PC-9 (cell line): ENCODE results near the gene CETN2.

Source experiments
- EZH2 ChIP-seq: fragments of 200-600 bp; sonication (generic); IDR thresholded peaks from 2 replicates; pipeline ENCODE4 v1.8.0; 2017; ENCODE audit warnings: antibody characterized with exemption, low read depth
- TF ChIP-seq, protein P1 (sequence below): fragments of 200-600 bp; sonication (generic); conservative IDR thresholded peaks from 2 replicates; pipeline ENCODE4 v1.6.1; 2017; ENCODE audit warnings: mixed run types, antibody characterized with exemption, mild to moderate bottlenecking, moderate library complexity

DNA sequence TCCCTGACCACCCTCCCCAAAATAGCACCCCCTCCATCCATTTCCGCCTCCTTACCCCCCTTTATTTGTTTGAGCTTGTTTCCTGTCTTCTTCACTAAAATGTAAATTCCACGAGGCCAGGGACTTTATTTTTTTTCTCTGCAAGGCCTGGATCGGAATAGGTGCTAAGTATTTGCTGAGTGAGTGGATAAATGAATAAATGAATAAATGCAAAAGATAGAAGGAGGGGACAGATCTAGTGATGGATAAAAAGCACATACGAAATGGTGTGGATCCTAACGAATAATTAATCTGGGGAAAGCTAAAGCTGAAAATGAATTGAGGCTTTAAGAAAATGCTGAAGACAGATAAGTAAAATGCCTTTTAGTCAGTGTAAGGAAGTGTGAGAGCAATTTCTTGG is 12.2 kb downstream of the CETN2 start:
- no peak for TF ChIP-seq EZH2
- TF ChIP-seq, protein P1, sequence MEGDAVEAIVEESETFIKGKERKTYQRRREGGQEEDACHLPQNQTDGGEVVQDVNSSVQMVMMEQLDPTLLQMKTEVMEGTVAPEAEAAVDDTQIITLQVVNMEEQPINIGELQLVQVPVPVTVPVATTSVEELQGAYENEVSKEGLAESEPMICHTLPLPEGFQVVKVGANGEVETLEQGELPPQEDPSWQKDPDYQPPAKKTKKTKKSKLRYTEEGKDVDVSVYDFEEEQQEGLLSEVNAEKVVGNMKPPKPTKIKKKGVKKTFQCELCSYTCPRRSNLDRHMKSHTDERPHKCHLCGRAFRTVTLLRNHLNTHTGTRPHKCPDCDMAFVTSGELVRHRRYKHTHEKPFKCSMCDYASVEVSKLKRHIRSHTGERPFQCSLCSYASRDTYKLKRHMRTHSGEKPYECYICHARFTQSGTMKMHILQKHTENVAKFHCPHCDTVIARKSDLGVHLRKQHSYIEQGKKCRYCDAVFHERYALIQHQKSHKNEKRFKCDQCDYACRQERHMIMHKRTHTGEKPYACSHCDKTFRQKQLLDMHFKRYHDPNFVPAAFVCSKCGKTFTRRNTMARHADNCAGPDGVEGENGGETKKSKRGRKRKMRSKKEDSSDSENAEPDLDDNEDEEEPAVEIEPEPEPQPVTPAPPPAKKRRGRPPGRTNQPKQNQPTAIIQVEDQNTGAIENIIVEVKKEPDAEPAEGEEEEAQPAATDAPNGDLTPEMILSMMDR = no peak
